H9 (cell line): ENCODE data around the gene CA9. TPM values are rescaled to one million over a fixed set of nuclear protein-coding genes. Genes with fewer than 3 reads are reported as not detected.

ENCODE experiments used
- DNase-seq: peaks from one replicate; pipeline ENCODE4 v3.0.0-alpha.2; 2017
- H2AFZ ChIP-seq: one replicate; pipeline ENCODE4 v1.6.1; 2013; ENCODE audit warnings: mild to moderate bottlenecking, low read length, control low read depth, moderate library complexity
- H2AK5ac ChIP-seq: 2 replicates; pipeline ENCODE4 v1.6.1; 2013; ENCODE audit warnings: low read length, control low read depth, mixed read lengths; ENCODE audit not compliant: insufficient read length
- H2BK120ac ChIP-seq: one replicate; pipeline ENCODE4 v1.6.1; 2013; ENCODE audit warnings: low read depth, mild to moderate bottlenecking, low read length, control low read depth, inconsistent platforms; ENCODE audit not compliant: poor library complexity, severe bottlenecking
- H2BK12ac ChIP-seq: 2 replicates; pipeline ENCODE4 v1.6.1; 2013; ENCODE audit warnings: low read length, control low read depth, mixed read lengths, low read depth; ENCODE audit not compliant: insufficient read length
- H2BK15ac ChIP-seq: 2 replicates; pipeline ENCODE4 v1.6.1; 2013; ENCODE audit warnings: low read depth, low read length, control low read depth
- H2BK20ac ChIP-seq: one replicate; pipeline ENCODE4 v1.6.1; 2013; ENCODE audit warnings: low read depth, mild to moderate bottlenecking, low read length, control low read depth, inconsistent platforms; ENCODE audit not compliant: poor library complexity, severe bottlenecking
- H2BK5ac ChIP-seq: 2 replicates; pipeline ENCODE4 v1.6.1; 2013; ENCODE audit warnings: low read length, control low read depth, mixed read lengths; ENCODE audit not compliant: insufficient read length
- H3K14ac ChIP-seq: 2 replicates; pipeline ENCODE4 v1.6.1; 2013; ENCODE audit warnings: low read length, control low read depth; ENCODE audit not compliant: insufficient read depth
- H3K18ac ChIP-seq: 2 replicates; pipeline ENCODE4 v1.6.1; 2013; ENCODE audit warnings: low read depth, mild to moderate bottlenecking, mixed read lengths, low read length, control low read depth; ENCODE audit not compliant: insufficient read length
- H3K23ac ChIP-seq: 2 replicates; pipeline ENCODE4 v1.6.1; 2013; ENCODE audit warnings: low read length, control low read depth, mixed read lengths, low read depth; ENCODE audit not compliant: insufficient read length
- H3K23me2 ChIP-seq: 2 replicates; pipeline ENCODE4 v1.6.1; 2013; ENCODE audit warnings: low read depth, mild to moderate bottlenecking, mixed read lengths, low read length, control low read depth; ENCODE audit not compliant: insufficient read length, poor library complexity, severe bottlenecking
- H3K27ac ChIP-seq: 2 replicates; pipeline ENCODE4 v1.5.1; 2013; ENCODE audit warnings: low read length, control low read depth, mixed read lengths, low read depth; ENCODE audit not compliant: insufficient read length
- H3K27me3 ChIP-seq: 2 replicates; pipeline ENCODE4 v1.6.1; 2013; ENCODE audit warnings: low read length, control low read depth, inconsistent platforms; ENCODE audit not compliant: insufficient read depth
- H3K4ac ChIP-seq: 2 replicates; pipeline ENCODE4 v1.6.1; 2013; ENCODE audit warnings: low read depth, mild to moderate bottlenecking, control low read depth, inconsistent platforms, low read length, moderate library complexity
- H3K4me1 ChIP-seq: 2 replicates; pipeline ENCODE4 v1.6.1; 2013; ENCODE audit warnings: low read length, control low read depth, inconsistent platforms; ENCODE audit not compliant: insufficient read depth
- H3K4me2 ChIP-seq: 2 replicates; pipeline ENCODE4 v1.6.1; 2013; ENCODE audit warnings: low read length, control low read depth, mixed read lengths; ENCODE audit not compliant: insufficient read length, insufficient read depth
- H3K56ac ChIP-seq: 2 replicates; pipeline ENCODE4 v1.6.1; 2013; ENCODE audit warnings: low read depth, mild to moderate bottlenecking, mixed read lengths, low read length, control low read depth; ENCODE audit not compliant: insufficient read length
- H3K79me1 ChIP-seq: 2 replicates; pipeline ENCODE4 v1.6.1; 2013; ENCODE audit warnings: low read depth, mild to moderate bottlenecking, moderate library complexity, low read length, control low read depth, inconsistent platforms; ENCODE audit not compliant: insufficient read depth, poor library complexity, severe bottlenecking
- H3K79me2 ChIP-seq: 2 replicates; pipeline ENCODE4 v1.6.1; 2013; ENCODE audit warnings: low read length, control low read depth, inconsistent platforms; ENCODE audit not compliant: insufficient read depth
- H3K9ac ChIP-seq: 2 replicates; pipeline ENCODE4 v1.6.1; 2013; ENCODE audit warnings: low read length, control low read depth, mixed read lengths; ENCODE audit not compliant: insufficient read length; ENCODE audit errors: extremely low read depth
- H3K9me3 ChIP-seq: one replicate; pipeline ENCODE4 v1.6.1; 2013; ENCODE audit warnings: low read depth, low read length, inconsistent platforms; ENCODE audit not compliant: control insufficient read depth
- H3T11ph ChIP-seq: one replicate; pipeline ENCODE4 v1.6.1; 2013; ENCODE audit warnings: mild to moderate bottlenecking, low read length, control low read depth, inconsistent platforms
- H4K20me1 ChIP-seq: one replicate; pipeline ENCODE4 v1.6.1; 2013; ENCODE audit not compliant: control insufficient read depth, insufficient read length, insufficient read depth
- H4K5ac ChIP-seq: 2 replicates; pipeline ENCODE4 v1.6.1; 2013; ENCODE audit warnings: low read depth, mild to moderate bottlenecking, mixed read lengths, low read length, control low read depth; ENCODE audit not compliant: insufficient read length
- H4K8ac ChIP-seq: replicated peaks from 2 replicates; pipeline ENCODE4 v1.6.1; 2013; ENCODE audit warnings: low read length, control low read depth, mixed read lengths, low read depth; ENCODE audit not compliant: insufficient read length
- H4K91ac ChIP-seq: 2 replicates; pipeline ENCODE4 v1.6.1; 2013; ENCODE audit warnings: low read depth, mild to moderate bottlenecking, moderate library complexity, mixed read lengths, low read length, control low read depth; ENCODE audit not compliant: insufficient read length
- H3K27ac Mint-ChIP-seq, 3 experiments: 2 replicates in 2 of 3; 3 replicates in 1 of 3; pipeline ENCODE4 v1.8.0; 2020 to 2021; ENCODE audit warnings: mixed read lengths in 3 of 3, mild to moderate bottlenecking in 1 of 3, moderate library complexity in 1 of 3
- H3K27me3 Mint-ChIP-seq: 2 replicates; pipeline ENCODE4 v1.8.0; 2021; ENCODE audit warnings: low read depth, mild to moderate bottlenecking, moderate library complexity, mixed read lengths
- H3K36me3 Mint-ChIP-seq, 3 experiments: 2 replicates in 2 of 3; 3 replicates in 1 of 3; pipeline ENCODE4 v1.8.0; 2020 to 2021; ENCODE audit warnings: low read depth in 3 of 3, mixed read lengths in 3 of 3; ENCODE audit not compliant: insufficient read depth in 1 of 3
- H3K4me1 Mint-ChIP-seq, 2 experiments: 2 replicates each; pipeline ENCODE4 v1.8.0; 2020; ENCODE audit warnings: mixed read lengths in 2 of 2
- H3K4me3 Mint-ChIP-seq, 2 experiments: 2 replicates in 1 of 2; 3 replicates in 1 of 2; pipeline ENCODE4 v1.8.0; 2020 to 2021; ENCODE audit warnings: mild to moderate bottlenecking in 2 of 2, mixed read lengths in 2 of 2, moderate library complexity in 1 of 2
- H3K9me3 Mint-ChIP-seq, 2 experiments: 2 replicates in 1 of 2; 3 replicates in 1 of 2; pipeline ENCODE4 v1.8.0; 2020; ENCODE audit warnings: mild to moderate bottlenecking in 2 of 2, mixed read lengths in 2 of 2, moderate library complexity in 1 of 2
- WGBS: extraction: QIAGEN DNeasy Blood & Tissue Kit; methylation state at CpG from one replicate; pipeline ENCODE4 v1.1.7; 2013; ENCODE audit warnings: missing lambda C conversion rate, low lambda C conversion rate, mixed read lengths; ENCODE audit not compliant: insufficient read length; ENCODE audit errors: extremely low coverage; 5-methylcytosine and 5-hydroxymethylcytosine counted together
- total RNA-seq: library from RNA; stranded (reverse); gene quantifications from 2 replicates; pipeline ENCODE4 v1.2.1, GENCODE V29; 2021
- TF ChIP-seq, protein P1 (sequence below): fragments of 200-600 bp; sonication (generic); conservative IDR thresholded peaks from 3 replicates; pipeline ENCODE4 v1.8.0; 2021; ENCODE audit warnings: antibody characterized with exemption, mild to moderate bottlenecking

The CA9 gene
- total RNA-seq, 1 experiment from 2014 or later = 0.94 TPM

DNA sequence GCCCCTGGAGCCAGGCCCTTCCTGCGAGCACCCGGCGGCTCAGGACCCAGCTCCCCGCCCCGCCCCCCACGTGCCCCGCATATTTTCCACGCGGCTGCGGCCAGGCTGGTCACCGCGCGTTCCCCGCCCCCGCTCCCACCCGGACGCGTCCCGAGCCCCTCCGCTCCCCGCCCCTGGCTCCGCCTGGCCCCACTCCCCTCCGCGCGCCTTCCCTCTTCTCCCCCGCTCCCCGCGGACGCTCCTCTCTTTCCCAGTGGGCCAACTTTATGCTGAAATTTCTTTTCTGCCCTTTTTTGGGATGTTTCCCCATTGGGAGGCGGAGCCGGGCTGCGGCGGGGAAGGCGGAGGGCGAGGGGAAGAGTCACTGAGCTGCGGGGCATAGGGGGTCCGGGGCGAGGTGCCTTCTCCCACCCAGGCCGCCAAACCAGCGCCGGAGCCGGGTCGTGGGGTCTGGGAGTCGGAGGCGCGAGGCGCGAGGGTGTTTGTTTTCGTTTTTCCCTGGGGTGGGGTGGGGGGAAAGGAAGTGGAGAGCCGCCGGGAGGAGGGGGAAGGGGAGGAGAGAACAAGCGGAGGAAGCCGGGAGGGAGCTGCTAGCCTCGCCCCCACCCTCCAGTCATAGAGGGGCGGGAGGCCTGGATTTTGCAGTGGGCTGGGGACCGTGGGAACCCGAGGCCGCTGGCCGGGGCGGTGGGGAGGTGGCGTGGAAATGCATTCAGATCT lies 17.0 kb downstream of the CA9 start:
- Histone ChIP-seq H2BK12ac (no peak overlapping the region), H3K27me3 (no peaks in the 10 kb centered on the region), H2BK120ac (no peak overlapping the region), H4K20me1 (no peaks in the 10 kb centered on the region), H3K14ac (no peak overlapping the region), H3K4ac (no peak overlapping the region), H2BK15ac (no peak overlapping the region), H3K9ac (peak overlapping the region; percentile 10), H4K91ac (no peak overlapping the region), H3K27ac (no peak overlapping the region), H2AFZ (no peak overlapping the region), H2BK5ac (no peak overlapping the region), H3K79me1 (no peaks in the 10 kb centered on the region), H3K79me2 (no peaks in the 10 kb centered on the region; the same call in 1 of the 2 replicates), H4K5ac (no peak overlapping the region), H3K56ac (no peak overlapping the region), H3K9me3 (no peaks in the 10 kb centered on the region), H3K23me2 (peaks cover 6% of the 10 kb centered on the region), H3T11ph (no peak overlapping the region), H3K23ac (no peak overlapping the region), H4K8ac (no peak overlapping the region), H3K4me2 (peak overlapping the region; percentile 65), H3K18ac (peak overlapping the region; percentile 50), H2BK20ac (no peak overlapping the region), H3K4me1 (peaks cover 3% of the 10 kb centered on the region; the same call in 1 of the 2 replicates), H2AK5ac (no peak overlapping the region)
- Mint-ChIP-seq H3K27ac (peak overlapping the region in 2 of 3 experiments; percentile 65 to 76; a peak in 2 of 7 replicates), H3K36me3 (peaks cover 11 to 29% (median 24%) of the 10 kb centered on the region in 3 experiments), H3K9me3 (peaks cover 0 to 2% of the 10 kb centered on the region in 2 experiments; a peak in 2 of 5 replicates), H3K27me3 (no peaks in the 10 kb centered on the region; the same call in 1 of the 2 replicates), H3K4me1 (peaks cover 27 to 30% of the 10 kb centered on the region in 2 experiments), H3K4me3 (peak overlapping the region; percentile 84 to 93)
- WGBS = no CpG with 5 or more reads among the region's 61 CpGs
- TF ChIP-seq, protein P1, sequence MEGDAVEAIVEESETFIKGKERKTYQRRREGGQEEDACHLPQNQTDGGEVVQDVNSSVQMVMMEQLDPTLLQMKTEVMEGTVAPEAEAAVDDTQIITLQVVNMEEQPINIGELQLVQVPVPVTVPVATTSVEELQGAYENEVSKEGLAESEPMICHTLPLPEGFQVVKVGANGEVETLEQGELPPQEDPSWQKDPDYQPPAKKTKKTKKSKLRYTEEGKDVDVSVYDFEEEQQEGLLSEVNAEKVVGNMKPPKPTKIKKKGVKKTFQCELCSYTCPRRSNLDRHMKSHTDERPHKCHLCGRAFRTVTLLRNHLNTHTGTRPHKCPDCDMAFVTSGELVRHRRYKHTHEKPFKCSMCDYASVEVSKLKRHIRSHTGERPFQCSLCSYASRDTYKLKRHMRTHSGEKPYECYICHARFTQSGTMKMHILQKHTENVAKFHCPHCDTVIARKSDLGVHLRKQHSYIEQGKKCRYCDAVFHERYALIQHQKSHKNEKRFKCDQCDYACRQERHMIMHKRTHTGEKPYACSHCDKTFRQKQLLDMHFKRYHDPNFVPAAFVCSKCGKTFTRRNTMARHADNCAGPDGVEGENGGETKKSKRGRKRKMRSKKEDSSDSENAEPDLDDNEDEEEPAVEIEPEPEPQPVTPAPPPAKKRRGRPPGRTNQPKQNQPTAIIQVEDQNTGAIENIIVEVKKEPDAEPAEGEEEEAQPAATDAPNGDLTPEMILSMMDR = no peak
- DNase-seq = peak; percentile 66
